ENCODE data around the gene CRTAC1. TPM values are rescaled to one million over a fixed set of nuclear protein-coding genes. Genes with fewer than 3 reads are reported as not detected.

CRTAC1 gene
- total and polyA plus RNA-seq, 2 experiments from 2014 or later: 0.47 to 1.2 TPM

GRCh38 chr10:97838091-97838490 is 192.3 kb downstream of the CRTAC1 start:
- H2AFZ ChIP-seq: no peak overlapping the region
- DNase-seq (ENCODE audit: low spot score): no peak
- no peak for ATAC-seq
- TF ChIP-seq ZNF331 (CRISPR knock-in tag; IDR thresholded peaks at IDR 0.05; ENCODE audit: low read depth) (no peak), CTCF (conservative IDR thresholded peaks at IDR 0.05; ENCODE audit: low read depth in 2 of 2) (no peak), EZH2phosphoT487 (IDR thresholded peaks at IDR 0.05; ENCODE audit: unreplicated experiment) (no peak), ZNF462 (CRISPR knock-in tag; IDR thresholded peaks at IDR 0.05) (no peak), CREB1 (CRISPR knock-in tag; IDR thresholded peaks at IDR 0.05; ENCODE audit: low read depth) (no peak), EZH2 (IDR thresholded peaks at IDR 0.05; ENCODE audit: low read depth, unreplicated experiment) (no peak), ZNF114 (CRISPR knock-in tag; IDR thresholded peaks at IDR 0.05) (no peak), JUNB (IDR thresholded peaks at IDR 0.05; ENCODE audit: unreplicated experiment) (no peak), STAT1 (IDR thresholded peaks at IDR 0.05; ENCODE audit: unreplicated experiment) (no peak)
- TF ChIP-seq, protein P1, sequence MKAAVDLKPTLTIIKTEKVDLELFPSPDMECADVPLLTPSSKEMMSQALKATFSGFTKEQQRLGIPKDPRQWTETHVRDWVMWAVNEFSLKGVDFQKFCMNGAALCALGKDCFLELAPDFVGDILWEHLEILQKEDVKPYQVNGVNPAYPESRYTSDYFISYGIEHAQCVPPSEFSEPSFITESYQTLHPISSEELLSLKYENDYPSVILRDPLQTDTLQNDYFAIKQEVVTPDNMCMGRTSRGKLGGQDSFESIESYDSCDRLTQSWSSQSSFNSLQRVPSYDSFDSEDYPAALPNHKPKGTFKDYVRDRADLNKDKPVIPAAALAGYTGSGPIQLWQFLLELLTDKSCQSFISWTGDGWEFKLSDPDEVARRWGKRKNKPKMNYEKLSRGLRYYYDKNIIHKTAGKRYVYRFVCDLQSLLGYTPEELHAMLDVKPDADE (IDR thresholded peaks at IDR 0.05): no peak
- TF ChIP-seq, protein P2, sequence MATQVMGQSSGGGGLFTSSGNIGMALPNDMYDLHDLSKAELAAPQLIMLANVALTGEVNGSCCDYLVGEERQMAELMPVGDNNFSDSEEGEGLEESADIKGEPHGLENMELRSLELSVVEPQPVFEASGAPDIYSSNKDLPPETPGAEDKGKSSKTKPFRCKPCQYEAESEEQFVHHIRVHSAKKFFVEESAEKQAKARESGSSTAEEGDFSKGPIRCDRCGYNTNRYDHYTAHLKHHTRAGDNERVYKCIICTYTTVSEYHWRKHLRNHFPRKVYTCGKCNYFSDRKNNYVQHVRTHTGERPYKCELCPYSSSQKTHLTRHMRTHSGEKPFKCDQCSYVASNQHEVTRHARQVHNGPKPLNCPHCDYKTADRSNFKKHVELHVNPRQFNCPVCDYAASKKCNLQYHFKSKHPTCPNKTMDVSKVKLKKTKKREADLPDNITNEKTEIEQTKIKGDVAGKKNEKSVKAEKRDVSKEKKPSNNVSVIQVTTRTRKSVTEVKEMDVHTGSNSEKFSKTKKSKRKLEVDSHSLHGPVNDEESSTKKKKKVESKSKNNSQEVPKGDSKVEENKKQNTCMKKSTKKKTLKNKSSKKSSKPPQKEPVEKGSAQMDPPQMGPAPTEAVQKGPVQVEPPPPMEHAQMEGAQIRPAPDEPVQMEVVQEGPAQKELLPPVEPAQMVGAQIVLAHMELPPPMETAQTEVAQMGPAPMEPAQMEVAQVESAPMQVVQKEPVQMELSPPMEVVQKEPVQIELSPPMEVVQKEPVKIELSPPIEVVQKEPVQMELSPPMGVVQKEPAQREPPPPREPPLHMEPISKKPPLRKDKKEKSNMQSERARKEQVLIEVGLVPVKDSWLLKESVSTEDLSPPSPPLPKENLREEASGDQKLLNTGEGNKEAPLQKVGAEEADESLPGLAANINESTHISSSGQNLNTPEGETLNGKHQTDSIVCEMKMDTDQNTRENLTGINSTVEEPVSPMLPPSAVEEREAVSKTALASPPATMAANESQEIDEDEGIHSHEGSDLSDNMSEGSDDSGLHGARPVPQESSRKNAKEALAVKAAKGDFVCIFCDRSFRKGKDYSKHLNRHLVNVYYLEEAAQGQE (IDR thresholded peaks at IDR 0.05; ENCODE audit: unreplicated experiment): no peak
- H3K4me3 ChIP-seq: no peak overlapping the region
- no peaks in the 10 kb centered on the region for H3K4me1 Mint-ChIP-seq
- H3F3A ChIP-seq (replicated peaks; ENCODE audit: low read depth): no peaks in the 10 kb centered on the region
- H3K27ac ChIP-seq (ENCODE audit: low read depth): no peak overlapping the region
- H3K36me3 ChIP-seq (ENCODE audit: insufficient read depth): no peaks in the 10 kb centered on the region
- H3K4me3 Mint-ChIP-seq: no peak overlapping the region
- no peaks in the 10 kb centered on the region for H3K79me2 ChIP-seq (replicated peaks; ENCODE audit: insufficient read depth)
- 0 out of 2 replicates have a peak, but pooled peaks cover 4% of the 10 kb centered on the region for H3K9me2 ChIP-seq (ENCODE audit: insufficient read depth)
- no peaks in the 10 kb centered on the region for H3K27me3 ChIP-seq (ENCODE audit: insufficient read depth)
- no peaks in the 10 kb centered on the region; the same call in 2 of the 3 replicates for H3K36me3 Mint-ChIP-seq (ENCODE audit: low read depth)
- peaks cover 2% of the 10 kb centered on the region for H3K27me3 Mint-ChIP-seq (ENCODE audit: insufficient read depth, low read depth, poor library complexity)
- no peaks in the 10 kb centered on the region for H4K20me1 ChIP-seq (replicated peaks; ENCODE audit: insufficient read depth)
- H3K4me1 ChIP-seq (ENCODE audit: insufficient read depth): no peaks in the 10 kb centered on the region
- no peak overlapping the region for H3K27ac Mint-ChIP-seq
- H3K9me3 Mint-ChIP-seq: peaks cover 13% of the 10 kb centered on the region; the same call in 2 of the 3 replicates
- no peak overlapping the region for H3K4me2 ChIP-seq

Measured in GM23338 (cell line).